Endothelial cell of umbilical vein (primary cell): ENCODE measurements around the gene KRTAP10-2. TPM values are rescaled to one million over a fixed set of nuclear protein-coding genes. Genes with fewer than 3 reads are reported as not detected.

Source experiments
- BruUV-seq: library from RNA; stranded (reverse); fragments of 400-500 nt; replicated peaks from 2 replicates; lab custom pipeline; 2021; lab: Mats Ljungman, UMichigan
- CTCF ChIA-PET: fragments of 300-600, 350-600 bp; sonication (Branson Sonifier 250); formaldehyde crosslinking; loops from one replicate; lab custom pipeline; 2021; ENCODE audit warnings: antibody characterized with exemption, inconsistent platforms; lab: Charles Lee
- POLR2A ChIA-PET: fragments of 300-600, 350-600 bp; sonication (Branson Sonifier 250); formaldehyde crosslinking; loops from one replicate; lab custom pipeline; 2021; ENCODE audit warnings: antibody characterized with exemption, inconsistent platforms; lab: Charles Lee
- DNase-seq: peaks from one replicate; pipeline ENCODE4 v3.0.0-alpha.2; 2011; ENCODE audit warnings: low read depth, low spot score
- FAIRE-seq: peaks from 2 replicates; lab custom pipeline; 2011; peaks lifted over from hg19 to GRCh38; lab: Jason Lieb, UNC
- H2AFZ ChIP-seq: 2 replicates; pipeline ENCODE4 v1.6.0; 2012; ENCODE audit warnings: low read depth, low read length, control low read depth, inconsistent platforms
- H3K27ac ChIP-seq: 2 replicates; pipeline ENCODE4 v1.5.1; 2011; ENCODE audit warnings: low read depth, mild to moderate bottlenecking, control low read depth, low read length, moderate library complexity; ENCODE audit not compliant: insufficient read depth
- H3K27me3 ChIP-seq, 2 experiments: 2 replicates each; pipeline versions ENCODE4 v1.6.0 to v1.6.1; 2011; ENCODE audit warnings: low read length in 2 of 2, mixed read lengths in 1 of 2; ENCODE audit not compliant: control insufficient read depth in 2 of 2, insufficient read depth in 2 of 2
- H3K36me3 ChIP-seq, 2 experiments: 2 replicates in 1 of 2; 3 replicates in 1 of 2; pipeline ENCODE4 v1.5.1; 2011; ENCODE audit warnings: low read length in 2 of 2, mild to moderate bottlenecking in 1 of 2, moderate library complexity in 1 of 2; ENCODE audit not compliant: control insufficient read depth in 2 of 2, insufficient read depth in 2 of 2; ENCODE audit errors: extremely low read depth in 1 of 2
- H3K4me1 ChIP-seq: 3 replicates; pipeline ENCODE4 v1.5.1; 2011; ENCODE audit warnings: mild to moderate bottlenecking, low read length; ENCODE audit not compliant: control insufficient read depth, insufficient read depth; ENCODE audit errors: extremely low read depth
- H3K4me2 ChIP-seq: 2 replicates; pipeline ENCODE4 v1.6.1; 2011; ENCODE audit warnings: low read length, control low read depth, mixed read lengths; ENCODE audit not compliant: insufficient read depth
- H3K4me3 ChIP-seq, 3 experiments: fragments of 200-600 bp in 1 of 3; sonication (generic), shearing (Covaris generic) in 1 of 3; replicated peaks in 1 of 3; 2 replicates each; pipeline ENCODE4 v1.5.1; 2011 to 2016; ENCODE audit warnings: control low read depth in 3 of 3, low read length in 3 of 3, mild to moderate bottlenecking in 2 of 3, inconsistent platforms in 1 of 3, low read depth in 1 of 3, moderate library complexity in 1 of 3; ENCODE audit not compliant: insufficient read depth in 1 of 3
- H3K79me2 ChIP-seq: 2 replicates; pipeline ENCODE4 v1.6.0; 2012; ENCODE audit warnings: low read length, inconsistent platforms; ENCODE audit not compliant: control insufficient read depth, insufficient read depth
- H3K9ac ChIP-seq: replicated peaks from 2 replicates; pipeline ENCODE3; 2011; ENCODE audit warnings: low read length, control low read depth; ENCODE audit not compliant: insufficient read depth; ENCODE audit errors: extremely low read depth
- H3K9me1 ChIP-seq: replicated peaks from 3 replicates; pipeline ENCODE4 v1.6.0; 2011; ENCODE audit warnings: mild to moderate bottlenecking, low read length; ENCODE audit not compliant: control insufficient read depth, insufficient read depth; ENCODE audit errors: extremely low read depth
- H3K9me3 ChIP-seq: replicated peaks from 2 replicates; pipeline ENCODE4 v1.5.1; 2012; ENCODE audit warnings: low read length, inconsistent platforms; ENCODE audit not compliant: control insufficient read depth, insufficient read depth
- H4K20me1 ChIP-seq: replicated peaks from 2 replicates; pipeline ENCODE3; 2011; ENCODE audit warnings: mild to moderate bottlenecking, low read length; ENCODE audit not compliant: control insufficient read depth, insufficient read depth; ENCODE audit errors: extremely low read depth
- CTCF ChIP-seq, 2 donors: IDR thresholded peaks; 1 replicate in 1 of 2; 2 replicates in 1 of 2; pipeline ENCODE4 v1.5.1; 2011; ENCODE audit warnings: low read length in 2 of 2, mild to moderate bottlenecking in 2 of 2, moderate library complexity in 2 of 2, control low read depth in 1 of 2, inconsistent platforms in 1 of 2, low read depth in 1 of 2; ENCODE audit not compliant: insufficient read depth in 1 of 2; ENCODE audit errors: extremely low read depth in 1 of 2
- EZH2 ChIP-seq: IDR thresholded peaks from 2 replicates; pipeline ENCODE4 v1.6.1; 2012; ENCODE audit warnings: borderline replicate concordance, low read depth, mild to moderate bottlenecking, moderate library complexity, low read length, inconsistent platforms; ENCODE audit not compliant: severe bottlenecking
- FOS ChIP-seq: IDR thresholded peaks from 2 replicates; pipeline ENCODE4 v1.6.1; 2011; ENCODE audit warnings: mild to moderate bottlenecking, low read length, moderate library complexity, borderline replicate concordance; ENCODE audit not compliant: insufficient read depth
- GATA2 ChIP-seq: IDR thresholded peaks from 2 replicates; pipeline ENCODE4 v1.7.0; 2011; ENCODE audit warnings: low read depth, mild to moderate bottlenecking, moderate library complexity, mixed read lengths, low read length; ENCODE audit not compliant: insufficient read length, insufficient read depth
- JUN ChIP-seq: IDR thresholded peaks from 2 replicates; pipeline ENCODE4 v1.6.1; 2011; ENCODE audit warnings: borderline replicate concordance, low read depth; ENCODE audit not compliant: insufficient read length, insufficient read depth
- MYC ChIP-seq: IDR thresholded peaks from one replicate; pipeline ENCODE4 v1.6.1; 2011; ENCODE audit warnings: mild to moderate bottlenecking, low read depth, low read length
- POLR2A ChIP-seq: IDR thresholded peaks from 2 replicates; pipeline ENCODE4 v1.6.1; 2012; ENCODE audit warnings: low read depth, mild to moderate bottlenecking, control low read depth, low read length
- POLR2AphosphoS5 ChIP-seq: IDR thresholded peaks from 2 replicates; pipeline ENCODE4 v1.6.1; 2012; ENCODE audit warnings: low read depth, mild to moderate bottlenecking, control low read depth, low read length, moderate library complexity; ENCODE audit not compliant: insufficient read depth
- dilution Hi-C: fragments of 300-500 bp; cut with MboI; formaldehyde crosslinking; loops from one replicate; pipeline ENCODE4 v1.15.0; 2019; ENCODE audit warnings: low sequenced_read_pairs; ENCODE audit not compliant: extremely low pct_ligation_motif_present
- intact Hi-C: fragments of 100-400 bp; cut with micrococcal nuclease; formaldehyde crosslinking; loops from one replicate; pipeline ENCODE4 v1.10.0; 2022
- polyA plus RNA-seq, 4 experiments: library from polyadenylated mRNA; depleted of rRNA in 3 of 4; stranded (reverse) in 3 of 4; unstranded in 1 of 4; fragments of >200 nt; gene quantifications; 2 replicates each; pipeline versions ENCODE4 v1.2.1 to v1.2.3, GENCODE V29; 2011 to 2012; ENCODE audit warnings: missing spikeins in 1 of 4
- total RNA-seq: library from RNA; stranded (reverse); gene quantifications from 2 replicates; pipeline ENCODE4 v1.2.3, GENCODE V29; 2021

The KRTAP10-2 gene
- total and polyA plus RNA-seq, 2 donors (not counting 3 experiments of a cell fraction or from before 2014, with no cell fraction given), result not detected

GRCh38 chr21:44552136-44552535, 831 bp upstream of the KRTAP10-2 start:
- Histone ChIP-seq H3K9ac (no peak overlapping the region), H3K9me3 (no peaks in the 10 kb centered on the region), H3K4me2 (no peak overlapping the region), H3K4me3 (no peak overlapping the region), H3K36me3 (no peaks in the 10 kb centered on the region), H3K27ac (no peak overlapping the region), H3K9me1 (no peaks in the 10 kb centered on the region), H4K20me1 (no peaks in the 10 kb centered on the region), H3K79me2 (no peaks in the 10 kb centered on the region), H2AFZ (no peak overlapping the region), H3K27me3 (peaks cover 5 to 6% of the 10 kb centered on the region in 2 experiments), H3K4me1 (no peaks in the 10 kb centered on the region)
- DNase-seq, result no peak
- dilution Hi-C loops (no loop called here), intact Hi-C loops (no loop called here)
- no TSS peak for BruUV-seq
- POLR2A ChIA-PET, result no interaction called here
- TF ChIP-seq CTCF (IDR thresholded peaks at IDR 0.05; ENCODE audit: extremely low read depth in 1 of 2, insufficient read depth in 1 of 2, low read depth in 1 of 2, low read length in 2 of 2) (no peak), GATA2 (no peak), MYC (no peak), JUN (no peak), POLR2A (no peak), FOS (no peak), POLR2AphosphoS5 (no peak), EZH2 (no peak)
- FAIRE-seq, result no peak
- CTCF ChIA-PET, result no interaction called here
